Keratinocyte (primary cell): ENCODE data around the gene HS1BP3. TPM values are rescaled to one million over a fixed set of nuclear protein-coding genes. Genes with fewer than 3 reads are reported as not detected.

Experiments
- DNase-seq: peaks from one replicate; pipeline ENCODE4 v3.0.0-alpha.2; 2011; ENCODE audit warnings: low read depth, missing footprints, low spot score
- FAIRE-seq: peaks from 2 replicates; lab custom pipeline; 2011; peaks lifted over from hg19 to GRCh38; lab: Jason Lieb, UNC
- H2AFZ ChIP-seq: 2 replicates; pipeline ENCODE4 v1.6.0; 2012; ENCODE audit warnings: low read length, control low read depth, inconsistent platforms; ENCODE audit not compliant: control insufficient read depth
- H3K27ac ChIP-seq: 2 replicates; pipeline ENCODE4 v1.5.1; 2011; ENCODE audit warnings: low read length; ENCODE audit not compliant: control insufficient read depth, insufficient read depth
- H3K27me3 ChIP-seq: 3 replicates; pipeline ENCODE4 v1.6.0; 2011; ENCODE audit warnings: low read length; ENCODE audit not compliant: control insufficient read depth, insufficient read depth; ENCODE audit errors: extremely low read depth
- H3K36me3 ChIP-seq, 2 experiments: 2 replicates in 1 of 2; 3 replicates in 1 of 2; pipeline ENCODE4 v1.5.1; 2011; ENCODE audit warnings: low read length in 2 of 2, mild to moderate bottlenecking in 1 of 2; ENCODE audit not compliant: control insufficient read depth in 2 of 2, insufficient read depth in 2 of 2; ENCODE audit errors: extremely low read depth in 1 of 2
- H3K4me1 ChIP-seq: 3 replicates; pipeline ENCODE4 v1.5.1; 2011; ENCODE audit warnings: low read length; ENCODE audit not compliant: control insufficient read depth, insufficient read depth; ENCODE audit errors: extremely low read depth
- H3K4me2 ChIP-seq: 3 replicates; pipeline ENCODE4 v1.6.0; 2011; ENCODE audit warnings: low read depth, low read length; ENCODE audit not compliant: control insufficient read depth, insufficient read depth; ENCODE audit errors: extremely low read depth
- H3K4me3 ChIP-seq, 3 experiments: fragments of 200-600 bp in 1 of 3; sonication (generic) in 1 of 3; 2 replicates in 2 of 3; 3 replicates in 1 of 3; pipeline ENCODE4 v1.5.1; 2011 to 2016; ENCODE audit warnings: low read length in 3 of 3, mild to moderate bottlenecking in 3 of 3, control low read depth in 2 of 3, inconsistent platforms in 1 of 3, low read depth in 1 of 3, mixed read lengths in 1 of 3, mixed run types in 1 of 3, moderate library complexity in 1 of 3; ENCODE audit not compliant: control insufficient read depth in 2 of 3, insufficient read depth in 2 of 3; ENCODE audit errors: extremely low read depth in 1 of 3
- H3K79me2 ChIP-seq: 2 replicates; pipeline ENCODE4 v1.6.0; 2012; ENCODE audit warnings: low read length; ENCODE audit not compliant: control insufficient read depth, insufficient read depth
- H3K9ac ChIP-seq: 3 replicates; pipeline ENCODE4 v1.6.0; 2011; ENCODE audit warnings: low read length; ENCODE audit not compliant: control insufficient read depth, insufficient read depth; ENCODE audit errors: extremely low read depth
- H3K9me1 ChIP-seq: 3 replicates; pipeline ENCODE4 v1.6.0; 2011; ENCODE audit warnings: low read length; ENCODE audit not compliant: control insufficient read depth, insufficient read depth; ENCODE audit errors: extremely low read depth
- H3K9me3 ChIP-seq: 2 replicates; pipeline ENCODE4 v1.5.1; 2012; ENCODE audit warnings: low read depth, low read length; ENCODE audit not compliant: control insufficient read depth
- H4K20me1 ChIP-seq: 3 replicates; pipeline ENCODE4 v1.6.0; 2011; ENCODE audit warnings: low read length; ENCODE audit not compliant: control insufficient read depth, insufficient read depth; ENCODE audit errors: extremely low read depth
- CTCF ChIP-seq, 3 experiments: IDR thresholded peaks in 1 of 3; conservative IDR thresholded peaks in 1 of 3; optimal IDR thresholded peaks in 1 of 3; 2 replicates in 2 of 3; 3 replicates in 1 of 3; pipeline versions ENCODE3 to v1.5.1; 2011; ENCODE audit warnings: low read length in 3 of 3, mild to moderate bottlenecking in 3 of 3, moderate library complexity in 2 of 3, control low read depth in 1 of 3, inconsistent platforms in 1 of 3; ENCODE audit not compliant: insufficient read depth in 2 of 3; ENCODE audit errors: extremely low read depth in 1 of 3
- EZH2 ChIP-seq: IDR thresholded peaks from one replicate; pipeline ENCODE4 v1.6.1; 2012; ENCODE audit warnings: inconsistent platforms, mild to moderate bottlenecking, low read length, moderate library complexity
- dilution Hi-C: fragments of 300-500 bp; cut with MboI; formaldehyde crosslinking; loops from one replicate; pipeline ENCODE4 v1.7.0; 2020; ENCODE audit warnings: low sequenced_read_pairs; ENCODE audit not compliant: extremely low pct_ligation_motif_present
- polyA plus RNA-seq, 5 experiments: library from polyadenylated mRNA; depleted of rRNA in 3 of 5; stranded (reverse) in 3 of 5; stranded (forward) in 1 of 5; unstranded in 1 of 5; fragments of >200 nt; gene quantifications; 1 replicate in 1 of 5; 2 replicates in 3 of 5; 3 replicates in 1 of 5; pipeline versions ENCODE4 v1.2.1 to v1.2.3, GENCODE V29; 2011 to 2012; ENCODE audit warnings: missing spikeins in 2 of 5, low read depth in 1 of 5, low replicate concordance in 1 of 5

Gene HS1BP3
- polyA plus RNA-seq, 1 donor (not counting 4 experiments of a cell fraction or from before 2014, with no cell fraction given): 18.5 TPM

GRCh38 chr2:20608666-20609348, 42.1 kb downstream of the HS1BP3 start:
- Histone ChIP-seq H3K4me2 (no peak overlapping the region), H3K79me2 (no peaks in the 10 kb centered on the region), H3K27ac (no peak overlapping the region), H2AFZ (no peak overlapping the region), H3K9me3 (no peaks in the 10 kb centered on the region), H3K4me1 (peaks cover 7% of the 10 kb centered on the region), H3K4me3 (no peak overlapping the region), H3K9ac (no peak overlapping the region), H4K20me1 (no peaks in the 10 kb centered on the region), H3K36me3 (no peaks in the 10 kb centered on the region), H3K9me1 (no peaks in the 10 kb centered on the region), H3K27me3 (no peaks in the 10 kb centered on the region)
- DNase-seq (no peak), FAIRE-seq (no peak)
- no peak for TF ChIP-seq CTCF (optimal IDR thresholded peaks at IDR 0.05 in 1 of 3, IDR thresholded peaks at IDR 0.05 in 1 of 3, conservative IDR thresholded peaks at IDR 0.05 in 1 of 3; ENCODE audit: extremely low read depth in 1 of 3, insufficient read depth in 2 of 3, low read length in 3 of 3)
- TF ChIP-seq EZH2: no peak
- dilution Hi-C loops: no loop called here

GRCh38 chr2:20607446-20607845, 43.5 kb downstream of the HS1BP3 start:
- H3K9me1 ChIP-seq: no peaks in the 10 kb centered on the region
- H3K27me3 ChIP-seq: no peaks in the 10 kb centered on the region
- no peaks in the 10 kb centered on the region for H3K79me2 ChIP-seq
- no peak for TF ChIP-seq CTCF (optimal IDR thresholded peaks at IDR 0.05 in 1 of 3, IDR thresholded peaks at IDR 0.05 in 1 of 3, conservative IDR thresholded peaks at IDR 0.05 in 1 of 3; ENCODE audit: extremely low read depth in 1 of 3, insufficient read depth in 2 of 3, low read length in 3 of 3)
- TF ChIP-seq EZH2: no peak
- no peaks in the 10 kb centered on the region for H3K9me3 ChIP-seq
- no peak overlapping the region for H3K27ac ChIP-seq
- no peak for DNase-seq
- no peak overlapping the region for H3K4me3 ChIP-seq
- no peaks in the 10 kb centered on the region for H4K20me1 ChIP-seq
- H3K4me1 ChIP-seq: peaks cover 7% of the 10 kb centered on the region
- no peaks in the 10 kb centered on the region for H3K36me3 ChIP-seq
- H3K4me2 ChIP-seq: no peak overlapping the region
- H2AFZ ChIP-seq: no peak overlapping the region
- no peak for FAIRE-seq
- H3K9ac ChIP-seq: no peak overlapping the region
- dilution Hi-C loops: no loop called here
